BLaER1 (cell line): ENCODE results near the gene CDH22.

Experiments used
- H3K27ac ChIP-seq: shearing (Covaris generic); formaldehyde crosslinking; 2 replicates; pipeline ENCODE4 v1.8.1; 2022
- H3K27me3 ChIP-seq: shearing (Covaris generic); formaldehyde crosslinking; 2 replicates; pipeline ENCODE4 v1.8.1; 2022
- H3K36me3 ChIP-seq: shearing (Covaris generic); formaldehyde crosslinking; 2 replicates; pipeline ENCODE4 v1.8.1; 2022
- H3K4me1 ChIP-seq: shearing (Covaris generic); formaldehyde crosslinking; 2 replicates; pipeline ENCODE4 v1.8.1; 2022
- H3K4me2 ChIP-seq: shearing (Covaris generic); formaldehyde crosslinking; 2 replicates; pipeline ENCODE4 v1.8.1; 2022
- H3K4me3 ChIP-seq: shearing (Covaris generic); formaldehyde crosslinking; 2 replicates; pipeline ENCODE4 v1.8.1; 2022
- H3K9ac ChIP-seq: shearing (Covaris generic); formaldehyde crosslinking; 2 replicates; pipeline ENCODE4 v1.8.1; 2022
- H3K9me3 ChIP-seq: shearing (Covaris generic); formaldehyde crosslinking; 2 replicates; pipeline ENCODE4 v1.8.1; 2022
- H4K20me1 ChIP-seq: shearing (Covaris generic); formaldehyde crosslinking; 2 replicates; pipeline ENCODE4 v1.8.1; 2022
- Cebpa-rat ChIP-seq: shearing (Covaris generic); IDR thresholded peaks from 2 replicates; pipeline ENCODE4 v1.8.1; 2022

CDH22 gene

GRCh38 chr20:46289432-46289831, 18.9 kb downstream of the CDH22 start:
- Histone ChIP-seq H3K4me2 (no peak overlapping the region), H3K36me3 (no peaks in the 10 kb centered on the region), H4K20me1 (peaks cover 9% of the 10 kb centered on the region; the same call in 1 of the 2 replicates), H3K9me3 (no peaks in the 10 kb centered on the region), H3K4me3 (no peak overlapping the region), H3K27ac (no peak overlapping the region), H3K4me1 (no peaks in the 10 kb centered on the region), H3K27me3 (peaks cover 6% of the 10 kb centered on the region; the same call in 1 of the 2 replicates), H3K9ac (no peak overlapping the region)
- TF ChIP-seq Cebpa-rat: no peak

GRCh38 chr20:46286977-46287376, 21.3 kb downstream of the CDH22 start:
- Histone ChIP-seq H3K4me1 (no peaks in the 10 kb centered on the region), H3K4me3 (no peak overlapping the region), H3K27ac (no peak overlapping the region), H3K36me3 (no peaks in the 10 kb centered on the region), H3K9me3 (no peaks in the 10 kb centered on the region), H4K20me1 (peaks cover 6% of the 10 kb centered on the region; the same call in 1 of the 2 replicates), H3K9ac (no peak overlapping the region), H3K4me2 (no peak overlapping the region), H3K27me3 (no peaks in the 10 kb centered on the region)
- no peak for TF ChIP-seq Cebpa-rat

GRCh38 chr20:46286382-46286781, 21.9 kb downstream of the CDH22 start:
- Histone ChIP-seq H3K4me1 (no peaks in the 10 kb centered on the region), H3K4me2 (no peak overlapping the region), H4K20me1 (peaks cover under 1% of the 10 kb centered on the region; the same call in 1 of the 2 replicates), H3K36me3 (no peaks in the 10 kb centered on the region), H3K9ac (no peak overlapping the region), H3K4me3 (no peak overlapping the region), H3K27ac (no peak overlapping the region), H3K9me3 (no peaks in the 10 kb centered on the region), H3K27me3 (no peaks in the 10 kb centered on the region)
- no peak for TF ChIP-seq Cebpa-rat

GRCh38 chr20:46285740-46286139, 22.6 kb downstream of the CDH22 start:
- Histone ChIP-seq H3K4me1 (no peaks in the 10 kb centered on the region), H3K36me3 (no peaks in the 10 kb centered on the region), H4K20me1 (no peaks in the 10 kb centered on the region; the same call in 1 of the 2 replicates), H3K4me2 (no peak overlapping the region), H3K27me3 (no peaks in the 10 kb centered on the region), H3K27ac (no peak overlapping the region), H3K4me3 (no peak overlapping the region), H3K9me3 (no peaks in the 10 kb centered on the region), H3K9ac (no peak overlapping the region)
- no peak for TF ChIP-seq Cebpa-rat

GRCh38 chr20:46285072-46285471, 23.2 kb downstream of the CDH22 start:
- no peaks in the 10 kb centered on the region for H3K4me1 ChIP-seq
- no peaks in the 10 kb centered on the region for H3K36me3 ChIP-seq
- no peaks in the 10 kb centered on the region for H3K9me3 ChIP-seq
- H3K27me3 ChIP-seq: no peaks in the 10 kb centered on the region
- H3K9ac ChIP-seq: no peak overlapping the region
- H3K27ac ChIP-seq: no peak overlapping the region
- no peak overlapping the region for H3K4me2 ChIP-seq
- TF ChIP-seq Cebpa-rat: no peak
- no peaks in the 10 kb centered on the region; the same call in 1 of the 2 replicates for H4K20me1 ChIP-seq
- no peak overlapping the region for H3K4me3 ChIP-seq

- H3K9me3 ChIP-seq: no peaks in the 10 kb centered on the region
- no peak for TF ChIP-seq Cebpa-rat
- no peaks in the 10 kb centered on the region for H3K27me3 ChIP-seq
- H3K4me3 ChIP-seq: no peak overlapping the region
- no peak overlapping the region for H3K9ac ChIP-seq
- H3K36me3 ChIP-seq: no peaks in the 10 kb centered on the region
- no peaks in the 10 kb centered on the region; the same call in 1 of the 2 replicates for H4K20me1 ChIP-seq
- H3K27ac ChIP-seq: no peak overlapping the region
- no peak overlapping the region for H3K4me2 ChIP-seq
- H3K4me1 ChIP-seq: no peaks in the 10 kb centered on the region
These were observed 24.3 kb downstream of the CDH22 start for GRCh38 chr20:46284040-46284427.

GRCh38 chr20:46283426-46284039, 24.8 kb downstream of the CDH22 start:
- Histone ChIP-seq H3K4me1 (no peaks in the 10 kb centered on the region), H3K4me3 (no peak overlapping the region), H3K27me3 (no peaks in the 10 kb centered on the region), H3K27ac (no peak overlapping the region), H3K4me2 (no peak overlapping the region), H4K20me1 (no peaks in the 10 kb centered on the region; the same call in 1 of the 2 replicates), H3K9ac (no peak overlapping the region), H3K9me3 (no peaks in the 10 kb centered on the region), H3K36me3 (no peaks in the 10 kb centered on the region)
- TF ChIP-seq Cebpa-rat: no peak

GRCh38 chr20:46282669-46283068, 25.6 kb downstream of the CDH22 start:
- H4K20me1 ChIP-seq: no peaks in the 10 kb centered on the region
- no peaks in the 10 kb centered on the region for H3K9me3 ChIP-seq
- H3K4me1 ChIP-seq: no peaks in the 10 kb centered on the region
- no peak overlapping the region for H3K9ac ChIP-seq
- no peak overlapping the region for H3K4me3 ChIP-seq
- H3K4me2 ChIP-seq: no peak overlapping the region
- TF ChIP-seq Cebpa-rat: no peak
- no peaks in the 10 kb centered on the region for H3K27me3 ChIP-seq
- H3K36me3 ChIP-seq: no peaks in the 10 kb centered on the region
- no peak overlapping the region for H3K27ac ChIP-seq

- H3K27me3 ChIP-seq: no peaks in the 10 kb centered on the region
- H3K9me3 ChIP-seq: 0 out of 2 replicates have a peak, but pooled peaks cover under 1% of the 10 kb centered on the region
- H3K27ac ChIP-seq: no peak overlapping the region
- H3K4me3 ChIP-seq: no peak overlapping the region
- no peak overlapping the region for H3K4me2 ChIP-seq
- H3K36me3 ChIP-seq: no peaks in the 10 kb centered on the region
- TF ChIP-seq Cebpa-rat: no peak
- no peaks in the 10 kb centered on the region for H4K20me1 ChIP-seq
- no peaks in the 10 kb centered on the region for H3K4me1 ChIP-seq
- no peak overlapping the region for H3K9ac ChIP-seq
These were observed 29.2 kb downstream of the CDH22 start for GRCh38 chr20:46279103-46279502.

- no peak for TF ChIP-seq Cebpa-rat
- Histone ChIP-seq H4K20me1 (no peaks in the 10 kb centered on the region), H3K4me2 (no peak overlapping the region), H3K36me3 (no peaks in the 10 kb centered on the region), H3K27me3 (no peaks in the 10 kb centered on the region), H3K27ac (no peak overlapping the region), H3K9me3 (peaks cover 15% of the 10 kb centered on the region), H3K4me1 (no peaks in the 10 kb centered on the region), H3K4me3 (no peak overlapping the region), H3K9ac (no peak overlapping the region)
These were observed 30.7 kb downstream of the CDH22 start for GRCh38 chr20:46277602-46278001.

GRCh38 chr20:46276531-46276930, 31.8 kb downstream of the CDH22 start:
- H3K27me3 ChIP-seq: no peaks in the 10 kb centered on the region
- no peak overlapping the region for H3K4me2 ChIP-seq

More at GRCh38 chr20:46276531-46276930, 31.8 kb downstream of the CDH22 start:
- Histone ChIP-seq H4K20me1 (no peaks in the 10 kb centered on the region), H3K9ac (no peak overlapping the region), H3K27ac (no peak overlapping the region), H3K36me3 (no peaks in the 10 kb centered on the region), H3K4me3 (no peak overlapping the region), H3K4me1 (no peaks in the 10 kb centered on the region), H3K9me3 (peaks cover 24% of the 10 kb centered on the region)
- TF ChIP-seq Cebpa-rat: no peak
